WI38 (cell line): Measurements from ENCODE around the gene PIGM.

ENCODE experiments used
- H3K4me3 ChIP-seq: 2 replicates; pipeline ENCODE4 v1.5.1; 2011; ENCODE audit warnings: low read depth, mild to moderate bottlenecking, control low read depth, low read length
- CTCF ChIP-seq: IDR thresholded peaks from 2 replicates; pipeline ENCODE4 v1.5.1; 2012; ENCODE audit warnings: low read depth, mild to moderate bottlenecking, control low read depth, low read length

The PIGM gene

GRCh38 chr1:160076295-160076694, 44.5 kb upstream of the PIGM start:
- TF ChIP-seq CTCF, result no peak
- no peak overlapping the region for H3K4me3 ChIP-seq

GRCh38 chr1:160075836-160076235, 44.0 kb upstream of the PIGM start:
- no peak overlapping the region for H3K4me3 ChIP-seq
- TF ChIP-seq CTCF, result no peak

GRCh38 chr1:160074865-160075264, 43.1 kb upstream of the PIGM start:
- H3K4me3 ChIP-seq, result no peak overlapping the region
- no peak for TF ChIP-seq CTCF

GRCh38 chr1:160071289-160071688, 39.5 kb upstream of the PIGM start:
- no peak for TF ChIP-seq CTCF
- H3K4me3 ChIP-seq, result no peak overlapping the region

- peak overlapping the region; percentile 59 for H3K4me3 ChIP-seq
- no peak for TF ChIP-seq CTCF
Measured at GRCh38 chr1:160070243-160071163, 38.7 kb upstream of the PIGM start.

GRCh38 chr1:160069460-160070231, 37.9 kb upstream of the PIGM start, which contains the start of gene KCNJ10:
Gene KCNJ10, minus strand, starts transcription at chr1:160070160. Its CDS starts 27,628 bp downstream, at chr1:160042532.
- H3K4me3 ChIP-seq, result peak within 1 kb of the TSS; percentile 59
- TF ChIP-seq CTCF, result no peak

- H3K4me3 ChIP-seq, result no peak overlapping the region
- no peak for TF ChIP-seq CTCF
Measured at GRCh38 chr1:160068225-160068624, 36.4 kb upstream of the PIGM start.
